Esophagus muscularis mucosa (tissue), 4 donors: ENCODE results near the gene CDKL5. TPM values are rescaled to one million over a fixed set of nuclear protein-coding genes. Genes with fewer than 3 reads are reported as not detected.

Experiments
- DNase-seq: peaks from one replicate; pipeline ENCODE4 v3.0.0-alpha.2; 2017; ENCODE audit errors: extremely low spot score
- H3K27ac ChIP-seq, 4 donors: fragments of 200-600 bp; sonication (generic); replicated peaks in 1 of 4; 1 replicate in 3 of 4; 2 replicates in 1 of 4; pipeline ENCODE4 v1.5.1; 2016 to 2019; ENCODE audit warnings: mild to moderate bottlenecking in 1 of 4
- H3K27me3 ChIP-seq, 4 donors: fragments of 200-600 bp; sonication (generic); one replicate each; pipeline versions ENCODE4 v1.5.1 to v1.6.0; 2016 to 2019
- H3K36me3 ChIP-seq, 4 donors: fragments of 200-600 bp; sonication (generic); one replicate each; pipeline ENCODE4 v1.5.1; 2016 to 2019
- H3K4me1 ChIP-seq, 4 donors: fragments of 200-600 bp; sonication (generic); one replicate each; pipeline ENCODE4 v1.5.1; 2016 to 2019
- H3K4me3 ChIP-seq, 4 donors: fragments of 200-600 bp; sonication (generic); 1 replicate in 2 of 4; 2 replicates in 2 of 4; pipeline ENCODE4 v1.5.1; 2016 to 2019; ENCODE audit warnings: mild to moderate bottlenecking in 4 of 4, moderate library complexity in 1 of 4
- H3K9me3 ChIP-seq, 4 donors: fragments of 200-600 bp; sonication (generic); 1 replicate in 3 of 4; 2 replicates in 1 of 4; pipeline ENCODE4 v1.5.1; 2016 to 2019
- EP300 ChIP-seq: sonication (generic); formaldehyde crosslinking; IDR thresholded peaks from one replicate; pipeline ENCODE4 v1.6.1; 2017; ENCODE audit warnings: antibody characterized with exemption
- POLR2A ChIP-seq: fragments of 450-650 bp; IDR thresholded peaks from one replicate; pipeline ENCODE4 v1.6.1; 2017; ENCODE audit warnings: antibody characterized with exemption, moderate library complexity, mild to moderate bottlenecking, low read depth
- POLR2AphosphoS5 ChIP-seq, 2 donors: sonication (generic); formaldehyde crosslinking; IDR thresholded peaks; one replicate each; pipeline ENCODE4 v1.6.1; 2017; ENCODE audit warnings: antibody characterized with exemption in 2 of 2
- WGBS: methylation state at CpG from one replicate; pipeline ENCODE4 v1.1.5; 2018; 5-methylcytosine and 5-hydroxymethylcytosine counted together
- intact Hi-C: fragments of 100-400 bp; cut with DNase I; formaldehyde crosslinking; loops from one replicate; pipeline ENCODE4 v1.15.1; 2023
- total RNA-seq, 4 donors: library from RNA; depleted of rRNA; stranded (reverse); fragments of >200 nt; gene quantifications; one replicate each; pipeline versions ENCODE4 v1.1.0 to v1.2.1, GENCODE V29; 2016
- TF ChIP-seq, protein P1 (sequence below), 3 experiments: fragments of 200-600 bp in 2 of 3; fragments of 450-650 bp in 1 of 3; sonication (generic) in 2 of 3; IDR thresholded peaks; one replicate each; pipeline ENCODE4 v1.5.1; 2017 to 2019; ENCODE audit warnings: antibody characterized with exemption in 3 of 3, mild to moderate bottlenecking in 2 of 3, moderate library complexity in 1 of 3

The CDKL5 gene
- total RNA-seq, 4 donors from 2014 or later, result 3.7 to 6.5 (median 4.6) TPM

GRCh38 chrX:18674417-18674787 lies 249.0 kb downstream of the CDKL5 start:
- H3K27me3 ChIP-seq, result peaks cover 0 to 3% (median 0%) of the 10 kb centered on the region in 4 donors
- peak overlapping the region; percentile 67 to 71 (median 68) for H3K4me3 ChIP-seq
- H3K4me1 ChIP-seq, result peaks cover 0 to 4% (median 0%) of the 10 kb centered on the region in 4 donors
- H3K36me3 ChIP-seq, result no peaks in the 10 kb centered on the region
- peak overlapping the region; percentile 77 to 88 (median 84) for H3K27ac ChIP-seq
- WGBS, result 35% methylated on average over 19 of the region's 19 CpGs
- H3K9me3 ChIP-seq, result no peaks in the 10 kb centered on the region
- intact Hi-C loops, result loop anchor here (10.0 kb wide), 1 partner anchor 250 kb away; the partner anchor contains the start of gene CDKL5
- no peak for DNase-seq
- TF ChIP-seq POLR2AphosphoS5 (IDR thresholded peaks at IDR 0.05) (no peak), EP300 (no peak), POLR2A (no peak)

DNA sequence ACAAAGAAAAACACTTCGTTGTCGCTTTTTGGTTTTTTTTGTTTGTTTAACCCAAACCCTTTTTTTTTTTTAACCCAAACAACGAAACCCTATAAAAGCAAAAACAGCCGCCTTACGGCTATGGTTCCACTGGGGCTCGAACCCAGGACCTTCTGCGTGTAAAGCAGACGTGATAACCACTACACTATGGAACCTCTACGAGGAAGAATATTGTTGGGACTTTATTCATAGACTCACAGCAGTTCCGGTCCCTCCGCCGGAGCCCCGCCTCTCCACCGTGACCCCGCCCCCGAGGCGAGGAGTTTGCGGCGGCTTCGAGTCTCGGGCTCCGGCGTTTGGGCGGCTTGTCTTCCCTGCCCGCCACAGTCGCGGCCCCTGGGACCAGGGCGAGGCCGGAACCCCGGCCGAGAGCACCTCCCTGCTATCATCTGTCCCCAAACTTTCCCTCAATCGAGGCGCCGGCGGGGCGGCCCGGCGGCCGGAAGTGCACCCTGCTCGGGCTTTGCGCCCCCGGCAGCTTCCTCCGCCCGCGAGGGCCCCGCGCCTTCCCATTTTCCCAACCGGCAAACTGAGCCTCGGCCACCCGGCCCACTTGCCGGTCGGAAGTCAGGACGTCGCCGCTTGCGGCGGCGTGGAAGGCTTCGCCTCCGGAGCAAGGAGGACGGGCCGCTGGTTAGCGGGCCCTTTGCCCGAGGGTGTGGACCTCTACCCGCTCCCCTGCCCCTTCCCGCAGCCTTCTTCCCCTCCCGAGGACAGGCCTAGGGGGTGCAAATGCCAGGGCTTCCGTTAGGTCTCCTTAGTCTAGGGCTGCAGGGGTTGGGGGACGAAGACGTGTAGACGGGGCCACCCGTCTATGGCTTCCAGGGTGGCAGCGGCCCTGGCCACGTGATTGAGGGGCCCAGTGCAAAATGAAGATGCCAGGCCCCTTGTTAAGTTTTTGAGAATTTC lies 249.7 kb downstream of the CDKL5 start:
- no peaks in the 10 kb centered on the region for H3K36me3 ChIP-seq
- H3K4me1 ChIP-seq, result peaks cover 0 to 4% (median 0%) of the 10 kb centered on the region in 4 donors
- intact Hi-C loops, result loop anchor here (5.0 to 10.0 kb wide), 2 partner anchors 212 to 250 kb away; partner anchors contain the start of gene CDKL5
- H3K9me3 ChIP-seq, result no peaks in the 10 kb centered on the region
- H3K27me3 ChIP-seq, result peaks cover 0 to 3% (median 0%) of the 10 kb centered on the region in 4 donors
- peak; percentile 92 for DNase-seq
- no peak for TF ChIP-seq EP300
- TF ChIP-seq POLR2AphosphoS5 (IDR thresholded peaks at IDR 0.05), result peak; percentile 52 to 73
- peak overlapping the region; percentile 67 to 71 (median 68) for H3K4me3 ChIP-seq
- WGBS, result 26% methylated on average over 48 of the region's 74 CpGs
- peak overlapping the region; percentile 77 to 88 (median 84) for H3K27ac ChIP-seq

DNA sequence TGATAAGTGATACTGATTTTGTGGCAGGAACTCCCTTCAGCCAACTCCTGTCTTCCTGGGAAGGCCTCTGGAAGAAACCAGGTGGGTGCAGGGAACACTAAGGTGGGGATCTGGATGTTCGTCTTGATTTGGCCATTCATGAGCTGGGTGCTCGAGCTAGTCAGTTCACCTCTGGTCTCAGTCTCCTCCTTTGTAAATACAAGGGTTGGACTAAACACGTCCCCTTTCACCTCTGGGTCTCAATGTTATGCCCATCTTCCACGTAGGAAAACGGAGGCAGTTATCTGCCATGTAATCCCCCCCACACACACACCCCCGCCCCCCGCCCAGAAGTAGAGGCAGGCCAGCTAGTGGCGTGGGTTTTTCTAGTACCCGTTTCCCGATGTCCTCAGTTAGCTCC lies 250.6 kb downstream of the CDKL5 start:
- Histone ChIP-seq H3K27me3 (peaks cover 0 to 3% (median 0%) of the 10 kb centered on the region in 4 donors), H3K4me3 (no peak overlapping the region), H3K9me3 (no peaks in the 10 kb centered on the region), H3K36me3 (no peaks in the 10 kb centered on the region), H3K4me1 (peaks cover 0 to 4% (median 0%) of the 10 kb centered on the region in 4 donors), H3K27ac (no peak overlapping the region)
- DNase-seq, result no peak
- 92% methylated on average over 10 of the region's 10 CpGs for WGBS
- intact Hi-C loops, result loop anchor here (5.0 to 10.0 kb wide), 2 partner anchors 211 to 251 kb away; partner anchors contain the start of gene CDKL5
- no peak for TF ChIP-seq POLR2A
- TF ChIP-seq, protein P1, sequence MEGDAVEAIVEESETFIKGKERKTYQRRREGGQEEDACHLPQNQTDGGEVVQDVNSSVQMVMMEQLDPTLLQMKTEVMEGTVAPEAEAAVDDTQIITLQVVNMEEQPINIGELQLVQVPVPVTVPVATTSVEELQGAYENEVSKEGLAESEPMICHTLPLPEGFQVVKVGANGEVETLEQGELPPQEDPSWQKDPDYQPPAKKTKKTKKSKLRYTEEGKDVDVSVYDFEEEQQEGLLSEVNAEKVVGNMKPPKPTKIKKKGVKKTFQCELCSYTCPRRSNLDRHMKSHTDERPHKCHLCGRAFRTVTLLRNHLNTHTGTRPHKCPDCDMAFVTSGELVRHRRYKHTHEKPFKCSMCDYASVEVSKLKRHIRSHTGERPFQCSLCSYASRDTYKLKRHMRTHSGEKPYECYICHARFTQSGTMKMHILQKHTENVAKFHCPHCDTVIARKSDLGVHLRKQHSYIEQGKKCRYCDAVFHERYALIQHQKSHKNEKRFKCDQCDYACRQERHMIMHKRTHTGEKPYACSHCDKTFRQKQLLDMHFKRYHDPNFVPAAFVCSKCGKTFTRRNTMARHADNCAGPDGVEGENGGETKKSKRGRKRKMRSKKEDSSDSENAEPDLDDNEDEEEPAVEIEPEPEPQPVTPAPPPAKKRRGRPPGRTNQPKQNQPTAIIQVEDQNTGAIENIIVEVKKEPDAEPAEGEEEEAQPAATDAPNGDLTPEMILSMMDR (IDR thresholded peaks at IDR 0.05), result no peak
- no peak for TF ChIP-seq EP300
- TF ChIP-seq POLR2AphosphoS5 (IDR thresholded peaks at IDR 0.05), result no peak

DNA sequence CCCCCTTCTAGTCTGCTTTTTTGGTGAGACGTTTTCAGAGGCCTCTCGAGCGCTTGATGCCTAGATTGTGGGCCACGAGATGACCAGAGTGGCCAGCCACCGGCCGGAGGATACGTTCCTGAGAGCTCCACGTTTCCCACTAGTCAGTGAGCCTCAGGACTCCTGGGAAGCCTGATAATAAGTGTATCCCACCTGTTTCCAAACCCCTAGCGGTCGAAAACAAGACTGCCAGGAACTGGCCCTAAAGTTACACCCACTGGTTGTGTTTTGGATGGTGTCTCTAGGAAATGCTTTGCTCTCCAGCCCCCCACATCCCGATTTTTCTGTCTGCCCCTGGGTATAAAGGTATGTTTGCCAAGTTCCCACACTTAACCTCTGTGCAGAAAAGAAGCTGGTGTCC lies 251.1 kb downstream of the CDKL5 start:
- 31% methylated on average over 5 of the region's 11 CpGs for WGBS
- intact Hi-C loops, result loop anchor here (5.0 to 10.0 kb wide), 2 partner anchors 211 to 252 kb away; partner anchors contain the start of gene CDKL5

DNA sequence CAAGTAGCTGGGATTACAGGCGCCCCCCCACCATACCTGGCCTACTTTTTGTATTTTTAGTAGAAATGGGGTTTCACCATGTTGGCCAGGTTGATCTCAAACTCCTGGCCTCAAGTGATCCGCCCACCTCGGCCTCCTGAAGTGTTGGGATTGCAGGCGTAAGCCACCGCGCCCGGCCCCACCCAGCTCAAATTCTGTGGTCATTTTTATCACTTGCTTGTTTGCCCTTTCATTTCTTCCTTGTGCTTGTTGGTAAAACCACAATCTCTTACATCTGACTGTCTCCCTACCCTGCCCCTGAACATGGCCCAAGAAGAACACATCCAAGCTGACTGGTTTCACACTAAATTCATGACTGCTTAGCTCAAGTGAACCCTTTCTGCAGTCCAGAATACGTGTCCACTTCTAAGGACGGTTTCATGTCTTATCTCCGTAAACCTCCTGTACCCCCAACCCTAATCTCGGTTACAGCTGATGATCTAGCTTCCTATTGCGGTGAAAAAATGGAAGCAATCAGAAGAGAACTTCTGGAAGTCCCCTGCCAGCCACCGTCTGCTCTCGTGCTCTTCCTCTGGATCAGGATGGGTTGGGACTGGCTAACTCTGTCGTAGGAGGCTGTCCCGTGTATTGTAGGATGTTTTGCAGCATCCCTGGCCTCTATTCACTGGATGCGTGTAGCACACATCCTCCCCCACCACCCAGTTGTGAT lies 251.9 kb downstream of the CDKL5 start:
- H3K27me3 ChIP-seq, result peaks cover 0 to 3% (median 0%) of the 10 kb centered on the region in 4 donors
- WGBS, result 79% methylated on average over 17 of the region's 17 CpGs
- TF ChIP-seq POLR2AphosphoS5 (IDR thresholded peaks at IDR 0.05), result no peak
- no peak for TF ChIP-seq EP300
- no peak for TF ChIP-seq POLR2A
- TF ChIP-seq, protein P1 (IDR thresholded peaks at IDR 0.05), result no peak
- H3K4me1 ChIP-seq, result peaks cover 0 to 4% (median 0%) of the 10 kb centered on the region in 4 donors
- DNase-seq, result no peak
- no peaks in the 10 kb centered on the region for H3K36me3 ChIP-seq
- H3K9me3 ChIP-seq, result no peaks in the 10 kb centered on the region
- H3K27ac ChIP-seq, result no peak overlapping the region
- intact Hi-C loops, result loop anchor here (5.0 to 10.0 kb wide), 2 partner anchors 210 to 253 kb away; partner anchors contain the start of gene CDKL5
- H3K4me3 ChIP-seq, result no peak overlapping the region

More for the DNA sequence above, 251.1 kb downstream of the CDKL5 start:
- Histone ChIP-seq H3K36me3 (no peaks in the 10 kb centered on the region), H3K4me3 (no peak overlapping the region), H3K27me3 (peaks cover 0 to 3% (median 0%) of the 10 kb centered on the region in 4 donors), H3K9me3 (no peaks in the 10 kb centered on the region), H3K27ac (no peak overlapping the region), H3K4me1 (peaks cover 0 to 4% (median 0%) of the 10 kb centered on the region in 4 donors)
- DNase-seq, result no peak
- TF ChIP-seq POLR2AphosphoS5 (IDR thresholded peaks at IDR 0.05) (no peak), POLR2A (no peak)
- TF ChIP-seq, protein P1 (IDR thresholded peaks at IDR 0.05), result peak in 1 of 3 experiments; percentile 23
